RPMI7951 (cell line): ENCODE measurements around the gene GOLM1. TPM values are rescaled to one million over a fixed set of nuclear protein-coding genes. Genes with fewer than 3 reads are reported as not detected.

Source experiments
- DNase-seq: peaks from one replicate; pipeline ENCODE4 v3.0.0-alpha.2; 2012; ENCODE audit warnings: low read depth
- total RNA-seq: library from RNA; depleted of rRNA; stranded (reverse); fragments of >200 nt; shearing (Covaris generic); gene quantifications from 2 replicates; pipeline ENCODE4 v1.2.3, GENCODE V29; 2014; rRNA removed

The GOLM1 gene
- total RNA-seq, 1 experiment from 2014 or later: 29.9 TPM

DNA sequence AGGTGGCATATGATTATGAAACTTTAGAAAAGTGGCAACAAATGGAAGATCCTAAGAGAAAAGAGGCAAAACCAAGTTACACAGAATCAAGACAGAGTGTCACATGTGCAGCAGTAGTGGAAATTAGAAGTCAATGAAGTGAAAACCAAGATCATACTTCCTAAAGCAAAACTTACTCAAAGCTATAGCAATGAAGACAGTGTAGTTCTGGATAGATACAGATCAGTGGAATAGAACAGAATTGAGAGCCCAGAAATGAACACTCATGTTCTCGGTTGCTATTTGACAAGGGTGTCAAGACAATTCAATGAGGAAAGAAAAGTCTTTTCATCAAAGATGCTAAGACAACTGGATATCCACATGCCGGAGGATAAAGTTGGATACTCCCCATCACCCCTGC lies 114.9 kb downstream of the GOLM1 start:
- no peak for DNase-seq

DNA sequence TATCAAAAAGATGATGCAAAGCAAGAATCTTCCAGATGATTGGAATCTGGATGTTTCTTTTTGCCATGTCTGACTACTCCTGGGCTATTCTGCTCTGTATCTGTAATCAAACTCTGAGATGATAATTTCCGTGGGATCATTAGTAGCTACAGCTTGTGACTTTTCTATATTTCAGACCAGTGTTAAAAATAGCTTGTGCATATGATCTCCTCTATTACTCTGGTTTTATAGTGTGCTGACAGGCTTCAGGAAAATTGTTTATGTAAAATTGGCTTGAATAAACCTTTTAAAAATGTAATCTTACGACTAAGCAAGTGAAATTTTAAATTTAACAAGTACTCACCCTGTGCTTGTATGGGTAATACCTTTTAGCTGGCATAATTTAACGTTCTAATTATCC lies 118.0 kb downstream of the GOLM1 start:
- no peak for DNase-seq

DNA sequence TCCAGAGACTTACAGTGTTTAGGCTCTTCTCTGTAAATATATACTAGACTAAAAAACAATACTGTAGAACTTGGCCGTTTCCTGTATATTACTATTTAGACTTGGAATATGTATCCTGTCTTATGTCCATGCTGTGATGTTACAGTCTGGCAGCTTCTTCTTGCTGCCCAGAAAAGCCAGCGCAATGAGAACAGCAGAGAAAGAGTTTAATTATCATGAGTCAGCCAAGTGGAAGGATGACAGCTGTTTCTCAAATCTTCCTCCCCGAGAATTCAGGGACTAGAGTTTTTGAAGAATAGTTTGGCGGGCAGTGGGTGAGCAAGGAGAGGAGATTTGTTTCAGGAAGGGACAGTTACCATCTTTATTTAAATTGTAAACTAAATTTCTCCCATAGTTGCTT lies 120.9 kb downstream of the GOLM1 start:
- no peak for DNase-seq

Other genes with a start within 250 kb of the GOLM1 start
- gene NAA35, start 158.4 kb downstream of the GOLM1 start, total RNA-seq: 11.6 and 13.6 TPM in 2 replicates
- gene C9orf153, start 160.1 kb upstream of the GOLM1 start, total RNA-seq: 0.48 TPM in 1 of 2 replicates, not detected in the other
- 29.4 and 32.4 TPM in 2 replicates for gene ISCA1, start 183.0 kb upstream of the GOLM1 start, total RNA-seq